Measurements from ENCODE around the gene HOXA9. TPM values are rescaled to one million over a fixed set of nuclear protein-coding genes. Genes with fewer than 3 reads are reported as not detected.

The HOXA9 gene
- total RNA-seq, 1 experiment from 2014 or later = 91.0 TPM

- H3K4me2 ChIP-seq (ENCODE audit: low read length) = no peak overlapping the region
- intact Hi-C loops (cut with micrococcal nuclease) = no loop called here
- no peaks in the 10 kb centered on the region for H3K36me3 ChIP-seq (ENCODE audit: control insufficient read depth in 1 of 2, insufficient read depth in 2 of 2, low read length in 2 of 2)
- ChIA-PET CTCF (no interaction called here), RAD21 (ENCODE audit: low non-redundant PET in 1 of 2, low total read pairs in 2 of 2, uncharacterized antibody in 2 of 2, unreplicated experiment in 2 of 2) (no interaction called here), POLR2A (no interaction called here)
- H3K4me3 ChIP-seq (replicated peaks in 1 of 2; ENCODE audit: low read depth in 1 of 2, low read length in 2 of 2) = no peak overlapping the region
- H3K27me3 ChIP-seq (ENCODE audit: insufficient read depth, low read length) = peaks cover 28% of the 10 kb centered on the region; the same call in 1 of the 2 replicates
- no TSS peak for BruUV-seq (replicated peaks)
- H3K9me3 ChIP-seq (ENCODE audit: control insufficient read depth in 1 of 2, insufficient read depth in 1 of 2, low read depth in 1 of 2, low read length in 2 of 2) = no peaks in the 10 kb centered on the region
- DNase-seq (ENCODE audit: low read depth, low spot score) (no peak), ATAC-seq (no peak)
- peaks cover 34 to 74% of the 10 kb centered on the region in 2 experiments for H3K4me1 ChIP-seq (ENCODE audit: control insufficient read depth in 1 of 2, insufficient read depth in 2 of 2, low read length in 2 of 2)
- H3K27ac ChIP-seq (ENCODE audit: low read depth, low read length) = no peak overlapping the region
- H3K9ac ChIP-seq (ENCODE audit: low read length) = no peak overlapping the region
- no peaks in the 10 kb centered on the region for H3K79me2 ChIP-seq (ENCODE audit: insufficient read depth, low read length)
- no peaks in the 10 kb centered on the region for H4K20me1 ChIP-seq (ENCODE audit: insufficient read depth)
- TF ChIP-seq REST (IDR thresholded peaks at IDR 0.05; ENCODE audit: low read depth) = no peak
- TF ChIP-seq MAX (IDR thresholded peaks at IDR 0.05) = no peak
- no peak for TF ChIP-seq JUND (IDR thresholded peaks at IDR 0.05)
- TF ChIP-seq EGR1 (IDR thresholded peaks at IDR 0.05; ENCODE audit: low read depth) = no peak
- TF ChIP-seq YY1 (IDR thresholded peaks at IDR 0.05; ENCODE audit: extremely low read depth, insufficient replicate concordance, low read depth, low read length) = no peak
- no peak for TF ChIP-seq TCF7L2 (IDR thresholded peaks at IDR 0.05; ENCODE audit: borderline replicate concordance, extremely low read depth, insufficient read depth, insufficient read length)
- no peak for TF ChIP-seq SP1 (IDR thresholded peaks at IDR 0.05; ENCODE audit: low read depth)
- TF ChIP-seq POLR2AphosphoS5 (IDR thresholded peaks at IDR 0.05; ENCODE audit: low read depth, low read length) = no peak
- no peak for TF ChIP-seq POLR2A (IDR thresholded peaks at IDR 0.05; ENCODE audit: borderline replicate concordance, extremely low read depth, insufficient read depth, insufficient read length)
- TF ChIP-seq EZH2 (IDR thresholded peaks at IDR 0.05) = no peak
- TF ChIP-seq ZNF274 (IDR thresholded peaks at IDR 0.05; ENCODE audit: low read depth, low read length) = no peak
- no peak overlapping the region for H2AFZ ChIP-seq (ENCODE audit: low read depth, low read length, poor library complexity, severe bottlenecking)
- no peaks in the 10 kb centered on the region for H3K9me2 ChIP-seq (ENCODE audit: insufficient read depth)
These were observed 43.0 kb downstream of the HOXA9 start for GRCh38 chr7:27122077-27122910.
